Neural cell (in vitro differentiated cells): Measurements from ENCODE around the gene PRKCE.

ENCODE experiments used
- CTCF ChIP-seq: fragments of 450-650 bp; IDR thresholded peaks from 2 replicates; pipeline ENCODE4 v1.5.1; 2014; ENCODE audit warnings: antibody characterized with exemption, mild to moderate bottlenecking, moderate library complexity; ENCODE audit not compliant: poor library complexity, severe bottlenecking
- EZH2 ChIP-seq: fragments of 200-600, 300-800 bp; shearing (Covaris generic), sonication (generic); IDR thresholded peaks from 2 replicates; pipeline ENCODE4 v1.6.1; 2014; ENCODE audit warnings: antibody characterized with exemption, low read length, borderline replicate concordance, mild to moderate bottlenecking; ENCODE audit not compliant: insufficient read depth, poor library complexity, severe bottlenecking
- POLR2AphosphoS5 ChIP-seq: IDR thresholded peaks from 2 replicates; pipeline ENCODE4 v1.6.1; 2012
- RAD21 ChIP-seq: fragments of 450-650 bp; conservative IDR thresholded peaks from 2 replicates; pipeline ENCODE4 v1.6.1; 2014; ENCODE audit warnings: antibody characterized with exemption, mild to moderate bottlenecking, moderate library complexity
- REST ChIP-seq: IDR thresholded peaks from 2 replicates; pipeline ENCODE4 v1.6.1; 2012; ENCODE audit warnings: borderline replicate concordance

- no peak for TF ChIP-seq EZH2
- no peak for TF ChIP-seq POLR2AphosphoS5
- TF ChIP-seq RAD21, result no peak
- TF ChIP-seq REST, result no peak
- no peak for TF ChIP-seq CTCF
Observed at GRCh38 chr2:45826884-45827635, 175.6 kb downstream of the PRKCE start.
